Measurements from ENCODE around the gene CERS2. TPM values are rescaled to one million over a fixed set of nuclear protein-coding genes. Genes with fewer than 3 reads are reported as not detected.

The CERS2 gene
- total and polyA plus RNA-seq, 2 of the 13 experiments (the other 11 are each of a cell fraction or from before 2014, with no cell fraction given): 269 to 298 TPM

DNA sequence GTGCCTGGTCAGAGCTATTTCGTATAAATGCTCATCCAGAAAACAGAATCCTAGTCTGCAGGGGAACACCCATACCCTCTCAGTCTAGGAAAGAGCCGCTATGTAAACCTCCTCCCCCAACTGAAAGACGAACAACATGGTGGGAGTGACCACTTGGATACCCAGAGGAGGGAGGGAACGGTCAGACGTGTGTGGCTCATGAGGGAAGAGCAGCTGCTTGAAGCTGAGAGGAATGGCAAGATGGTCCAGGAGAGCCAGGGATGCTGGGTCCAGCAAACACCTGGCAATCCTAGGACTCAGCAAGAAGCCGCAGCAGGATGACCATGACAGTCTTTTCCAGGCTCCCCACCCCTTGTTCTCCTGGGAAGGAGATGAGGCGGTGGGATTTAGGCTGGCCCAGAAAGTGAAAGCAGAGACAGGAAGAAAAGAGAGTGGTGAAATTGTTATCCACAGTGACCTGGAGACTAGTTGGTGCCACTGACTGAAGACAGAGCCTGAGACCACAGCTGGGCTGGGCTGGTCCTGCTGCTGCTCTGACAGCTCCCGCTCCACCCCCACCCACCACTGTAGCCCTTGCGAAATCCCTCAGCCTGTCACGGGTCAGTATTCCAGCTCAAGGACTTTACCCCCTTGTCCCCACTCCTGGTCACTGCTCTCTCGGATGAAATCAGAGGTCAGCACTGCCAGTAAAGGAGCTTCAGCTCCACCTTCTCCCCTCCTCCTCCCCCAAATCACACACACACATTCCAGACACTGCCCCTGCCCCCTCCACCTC is 3.6 kb downstream of the CERS2 start (continued):
- TF ChIP-seq ZNF264 (CRISPR knock-in tag; IDR thresholded peaks at IDR 0.05) (peak; percentile 64; the same call in 1 of the 2 replicates), MAZ (IDR thresholded peaks at IDR 0.05; ENCODE audit: borderline replicate concordance, low read depth, low read length) (peak; percentile 97), MAZ (CRISPR knock-in tag; IDR thresholded peaks at IDR 0.05; ENCODE audit: low read depth) (peak; percentile 93), TBL1XR1 (IDR thresholded peaks at IDR 0.05; ENCODE audit: borderline replicate concordance, low read length, partially characterized antibody) (peak; percentile 60), SMAD3 (CRISPR knock-in tag; IDR thresholded peaks at IDR 0.05) (peak; percentile 89), NFRKB (IDR thresholded peaks at IDR 0.05) (no peak), FOXK2 (IDR thresholded peaks at IDR 0.05) (peak; percentile 52; the same call in 1 of the 2 replicates), KDM4B (CRISPR knock-in tag; IDR thresholded peaks at IDR 0.05) (peak; percentile 96; the same call in 1 of the 2 replicates), ZNF577 (CRISPR knock-in tag; IDR thresholded peaks at IDR 0.05; ENCODE audit: borderline replicate concordance, low read depth) (no peak), SMARCC2 (IDR thresholded peaks at IDR 0.05) (no peak), EZH2 (conservative IDR thresholded peaks at IDR 0.05; ENCODE audit: low read depth, low read length) (no peak), PRMT3 (CRISPR knock-in tag; IDR thresholded peaks at IDR 0.05; ENCODE audit: borderline replicate concordance, low read depth) (no peak), ZSCAN21 (CRISPR knock-in tag; IDR thresholded peaks at IDR 0.05; ENCODE audit: borderline replicate concordance) (peak; percentile 90), ELF4 (CRISPR knock-in tag; IDR thresholded peaks at IDR 0.05; ENCODE audit: borderline replicate concordance) (no peak), RNF2 (conservative IDR thresholded peaks at IDR 0.05; ENCODE audit: low read depth) (no peak), ZMYM4 (CRISPR knock-in tag; IDR thresholded peaks at IDR 0.05) (peak; percentile 74), ZNF367 (CRISPR knock-in tag; IDR thresholded peaks at IDR 0.05; ENCODE audit: borderline replicate concordance) (no peak), SRF (IDR thresholded peaks at IDR 0.05; ENCODE audit: low read depth, low read length) (peak; percentile 39; the same call in 1 of the 2 replicates), NAIF1 (CRISPR knock-in tag; IDR thresholded peaks at IDR 0.05; ENCODE audit: borderline replicate concordance) (no peak), ZSCAN31 (CRISPR knock-in tag; IDR thresholded peaks at IDR 0.05; ENCODE audit: low read depth) (peak; percentile 86), FOSL2 (CRISPR knock-in tag; IDR thresholded peaks at IDR 0.05) (peak; percentile 82)
- TF ChIP-seq, protein P1, sequence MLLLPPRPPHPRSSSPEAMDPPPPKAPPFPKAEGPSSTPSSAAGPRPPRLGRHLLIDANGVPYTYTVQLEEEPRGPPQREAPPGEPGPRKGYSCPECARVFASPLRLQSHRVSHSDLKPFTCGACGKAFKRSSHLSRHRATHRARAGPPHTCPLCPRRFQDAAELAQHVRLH (CRISPR knock-in tag; IDR thresholded peaks at IDR 0.05; ENCODE audit: borderline replicate concordance, low read depth): no peak; the same call in 1 of the 2 replicates
- TF ChIP-seq, protein P2, sequence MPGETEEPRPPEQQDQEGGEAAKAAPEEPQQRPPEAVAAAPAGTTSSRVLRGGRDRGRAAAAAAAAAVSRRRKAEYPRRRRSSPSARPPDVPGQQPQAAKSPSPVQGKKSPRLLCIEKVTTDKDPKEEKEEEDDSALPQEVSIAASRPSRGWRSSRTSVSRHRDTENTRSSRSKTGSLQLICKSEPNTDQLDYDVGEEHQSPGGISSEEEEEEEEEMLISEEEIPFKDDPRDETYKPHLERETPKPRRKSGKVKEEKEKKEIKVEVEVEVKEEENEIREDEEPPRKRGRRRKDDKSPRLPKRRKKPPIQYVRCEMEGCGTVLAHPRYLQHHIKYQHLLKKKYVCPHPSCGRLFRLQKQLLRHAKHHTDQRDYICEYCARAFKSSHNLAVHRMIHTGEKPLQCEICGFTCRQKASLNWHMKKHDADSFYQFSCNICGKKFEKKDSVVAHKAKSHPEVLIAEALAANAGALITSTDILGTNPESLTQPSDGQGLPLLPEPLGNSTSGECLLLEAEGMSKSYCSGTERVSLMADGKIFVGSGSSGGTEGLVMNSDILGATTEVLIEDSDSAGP (CRISPR knock-in tag; IDR thresholded peaks at IDR 0.05; ENCODE audit: borderline replicate concordance): peak; percentile 72
- TF ChIP-seq, protein P3, sequence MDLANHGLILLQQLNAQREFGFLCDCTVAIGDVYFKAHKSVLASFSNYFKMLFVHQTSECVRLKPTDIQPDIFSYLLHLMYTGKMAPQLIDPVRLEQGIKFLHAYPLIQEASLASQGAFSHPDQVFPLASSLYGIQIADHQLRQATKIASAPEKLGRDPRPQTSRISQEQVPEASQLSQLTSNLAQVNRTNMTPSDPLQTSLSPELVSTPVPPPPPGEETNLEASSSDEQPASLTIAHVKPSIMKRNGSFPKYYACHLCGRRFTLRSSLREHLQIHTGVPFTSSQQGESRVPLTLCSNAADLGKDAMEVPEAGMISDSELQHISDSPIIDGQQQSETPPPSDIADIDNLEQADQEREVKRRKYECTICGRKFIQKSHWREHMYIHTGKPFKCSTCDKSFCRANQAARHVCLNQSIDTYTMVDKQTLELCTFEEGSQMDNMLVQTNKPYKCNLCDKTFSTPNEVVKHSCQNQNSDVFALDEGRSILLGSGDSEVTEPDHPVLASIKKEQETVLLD (CRISPR knock-in tag; IDR thresholded peaks at IDR 0.05; ENCODE audit: low read depth): no peak
- TF ChIP-seq, protein P4, sequence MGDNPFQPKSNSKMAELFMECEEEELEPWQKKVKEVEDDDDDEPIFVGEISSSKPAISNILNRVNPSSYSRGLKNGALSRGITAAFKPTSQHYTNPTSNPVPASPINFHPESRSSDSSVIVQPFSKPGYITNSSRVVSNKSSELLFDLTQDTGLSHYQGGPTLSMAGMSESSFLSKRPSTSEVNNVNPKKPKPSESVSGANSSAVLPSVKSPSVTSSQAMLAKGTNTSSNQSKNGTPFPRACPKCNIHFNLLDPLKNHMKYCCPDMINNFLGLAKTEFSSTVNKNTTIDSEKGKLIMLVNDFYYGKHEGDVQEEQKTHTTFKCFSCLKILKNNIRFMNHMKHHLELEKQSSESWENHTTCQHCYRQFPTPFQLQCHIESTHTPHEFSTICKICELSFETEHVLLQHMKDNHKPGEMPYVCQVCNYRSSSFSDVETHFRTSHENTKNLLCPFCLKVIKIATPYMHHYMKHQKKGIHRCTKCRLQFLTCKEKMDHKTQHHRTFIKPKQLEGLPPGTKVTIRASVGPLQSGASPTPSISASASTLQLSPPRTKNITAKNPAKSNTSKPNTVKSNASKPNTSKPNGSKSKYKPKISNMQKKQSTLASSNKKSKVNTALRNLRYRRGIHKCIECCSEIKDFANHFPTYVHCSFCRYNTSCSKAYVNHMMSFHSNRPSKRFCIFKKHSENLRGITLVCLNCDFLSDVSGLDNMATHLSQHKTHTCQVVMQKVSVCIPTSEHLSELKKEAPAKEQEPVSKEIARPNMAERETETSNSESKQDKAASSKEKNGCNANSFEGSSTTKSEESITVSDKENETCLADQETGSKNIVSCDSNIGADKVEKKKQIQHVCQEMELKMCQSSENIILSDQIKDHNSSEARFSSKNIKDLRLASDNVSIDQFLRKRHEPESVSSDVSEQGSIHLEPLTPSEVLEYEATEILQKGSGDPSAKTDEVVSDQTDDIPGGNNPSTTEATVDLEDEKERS (CRISPR knock-in tag; IDR thresholded peaks at IDR 0.05): peak; percentile 15; the same call in 1 of the 2 replicates
